SIG-M5 treated with dmso at 0.1 percent for 504 hours (cell line): Measurements from ENCODE around the gene CFAP54.
"Not testable (repeated sequence)": the region's sequence is repeated elsewhere in the genome, so short reads cannot be mapped to it uniquely, and the experiment has no call there.

Source experiments
- DNase-seq: peaks from one replicate; lab custom pipeline; 2025; ENCODE audit not compliant: unreplicated experiment; lab: John Stamatoyannopoulos, UW

CFAP54 gene

GRCh38 chr12:96510306-96510764, 21.0 kb downstream of the CFAP54 start:
- no peak for DNase-seq

- no peak for DNase-seq
Observed at GRCh38 chr12:96513166-96513565, 23.8 kb downstream of the CFAP54 start.

GRCh38 chr12:96513681-96514080, 24.3 kb downstream of the CFAP54 start:
- DNase-seq: no peak

GRCh38 chr12:96514328-96514727, 25.0 kb downstream of the CFAP54 start:
- DNase-seq: no peak

GRCh38 chr12:96516472-96517430, 27.4 kb downstream of the CFAP54 start:
- peak; percentile 52 for DNase-seq

GRCh38 chr12:96520767-96521166, 31.4 kb downstream of the CFAP54 start:
- DNase-seq: no peak

- DNase-seq: no peak
Observed at GRCh38 chr12:96521895-96522682, 32.7 kb downstream of the CFAP54 start.

GRCh38 chr12:96522690-96523089, 33.3 kb downstream of the CFAP54 start:
- no peak for DNase-seq

- no peak for DNase-seq
Observed at GRCh38 chr12:96526110-96526509, 36.7 kb downstream of the CFAP54 start.

GRCh38 chr12:96529912-96530311, 40.5 kb downstream of the CFAP54 start:
- DNase-seq: no peak

- DNase-seq: no peak
Observed at GRCh38 chr12:96534339-96534738, 45.0 kb downstream of the CFAP54 start.

GRCh38 chr12:96548384-96548783, 59.0 kb downstream of the CFAP54 start:
- peak; percentile 2 for DNase-seq

- no peak for DNase-seq
Observed at GRCh38 chr12:96549341-96549740, 60.0 kb downstream of the CFAP54 start.

GRCh38 chr12:96570579-96570978, 81.2 kb downstream of the CFAP54 start:
- DNase-seq: no peak

GRCh38 chr12:96571101-96571862, 81.9 kb downstream of the CFAP54 start:
- DNase-seq: no peak

GRCh38 chr12:96578526-96579125, 89.2 kb downstream of the CFAP54 start:
- DNase-seq: peak; percentile 78

- DNase-seq: no peak
Observed at GRCh38 chr12:96585977-96586376, 96.6 kb downstream of the CFAP54 start.

- DNase-seq: no peak
Observed at GRCh38 chr12:96587691-96588090, 98.3 kb downstream of the CFAP54 start.

GRCh38 chr12:96590970-96591369, 101.6 kb downstream of the CFAP54 start:
- DNase-seq: no peak

GRCh38 chr12:96604374-96604773, 115.0 kb downstream of the CFAP54 start:
- DNase-seq: not testable (repeated sequence)

- no peak for DNase-seq
Observed at GRCh38 chr12:96605684-96606083, 116.3 kb downstream of the CFAP54 start.
